NCI-H2107 treated with DMSO at 0.1 percent for 48 hours (cell line): Measurements from ENCODE around the gene MED25.

Experiments
- DNase-seq: peaks from one replicate; lab custom pipeline; 2025; ENCODE audit not compliant: unreplicated experiment; lab: John Stamatoyannopoulos, UW

Gene MED25

GRCh38 chr19:49812997-49813861, 4.9 kb upstream of the MED25 start, which contains the start of gene FUZ:
FUZ (minus strand) TSS chr19:49813292; CDS start chr19:49813106, 186 bp downstream.
- DNase-seq: peak; percentile 98

GRCh38 chr19:49814010-49814409, 4.1 kb upstream of the MED25 start:
- no peak for DNase-seq

- no peak for DNase-seq
Measured at GRCh38 chr19:49816590-49816989, 1.5 kb upstream of the MED25 start.

- DNase-seq: no peak
Measured at GRCh38 chr19:49818649-49819370, 721 bp downstream of the MED25 start.

- DNase-seq: peak; percentile 19
Measured at GRCh38 chr19:49819452-49820115, 1.5 kb downstream of the MED25 start.

GRCh38 chr19:49820125-49820524, 2.0 kb downstream of the MED25 start:
- peak; percentile 25 for DNase-seq

GRCh38 chr19:49823472-49823871, 5.4 kb downstream of the MED25 start:
- DNase-seq: peak; percentile 97

GRCh38 chr19:49824662-49825061, 6.6 kb downstream of the MED25 start:
- no peak for DNase-seq

GRCh38 chr19:49827034-49827433, 8.9 kb downstream of the MED25 start:
- no peak for DNase-seq

GRCh38 chr19:49829200-49829599, 11.1 kb downstream of the MED25 start:
- no peak for DNase-seq

- no peak for DNase-seq
Measured at GRCh38 chr19:49829721-49830120, 11.6 kb downstream of the MED25 start.

- no peak for DNase-seq
Measured at GRCh38 chr19:49830766-49831165, 12.7 kb downstream of the MED25 start.

GRCh38 chr19:49831592-49831991, 13.5 kb downstream of the MED25 start:
- DNase-seq: no peak

- DNase-seq: no peak
Measured at GRCh38 chr19:49832556-49832955, 14.5 kb downstream of the MED25 start.

GRCh38 chr19:49833599-49833998, 15.5 kb downstream of the MED25 start:
- DNase-seq: no peak

- DNase-seq: no peak
Measured at GRCh38 chr19:49835562-49835961, 17.5 kb downstream of the MED25 start.

- no peak for DNase-seq
Measured at GRCh38 chr19:49836176-49837008, 18.3 kb downstream of the MED25 start.

- DNase-seq: no peak
Measured at GRCh38 chr19:49837009-49837310, 18.9 kb downstream of the MED25 start.

GRCh38 chr19:49837425-49837824, 19.3 kb downstream of the MED25 start:
- no peak for DNase-seq

- no peak for DNase-seq
Measured at GRCh38 chr19:49838885-49839588, 20.9 kb downstream of the MED25 start.
